ENCODE results near the gene ZNF831. TPM values are rescaled to one million over a fixed set of nuclear protein-coding genes. Genes with fewer than 3 reads are reported as not detected.

Gene ZNF831
- total RNA-seq, 4 donors from 2014 or later, result 0.05 to 0.07 TPM; not detected in 2

- Histone ChIP-seq H3K27ac (no peak overlapping the region), H3K36me3 (no peaks in the 10 kb centered on the region), H3K9me3 (no peaks in the 10 kb centered on the region), H3K4me3 (no peak overlapping the region), H3K27me3 (peaks cover 0 to 10% (median 9%) of the 10 kb centered on the region in 3 donors), H3K4me1 (no peaks in the 10 kb centered on the region)
- ATAC-seq (no peak), DNase-seq (no peak)
- intact Hi-C loops (cut with DNase I; ENCODE audit: low total_unique reads) (no loop called here), in situ Hi-C loops (cut with MboI; ENCODE audit: low sequenced_read_pairs in 4 of 4) (no loop called here)
- no peak for TF ChIP-seq CTCF (IDR thresholded peaks at IDR 0.05 in 4 of 5, conservative IDR thresholded peaks at IDR 0.05 in 1 of 5)
- no peak for TF ChIP-seq POLR2A (IDR thresholded peaks at IDR 0.05)
These were observed 67.6 kb downstream of the ZNF831 start for GRCh38 chr20:59231124-59231804.

GRCh38 chr20:59232618-59233017 is 69.0 kb downstream of the ZNF831 start:
- Histone ChIP-seq H3K27ac (no peak overlapping the region), H3K4me1 (no peaks in the 10 kb centered on the region), H3K9me3 (no peaks in the 10 kb centered on the region), H3K4me3 (no peak overlapping the region), H3K27me3 (peaks cover 0 to 10% (median 9%) of the 10 kb centered on the region in 3 donors), H3K36me3 (no peaks in the 10 kb centered on the region)
- DNase-seq, result no peak
- TF ChIP-seq CTCF (IDR thresholded peaks at IDR 0.05 in 4 of 5, conservative IDR thresholded peaks at IDR 0.05 in 1 of 5) (no peak), POLR2A (IDR thresholded peaks at IDR 0.05) (no peak)
- ATAC-seq, result no peak
- in situ Hi-C loops (cut with MboI; ENCODE audit: low sequenced_read_pairs in 4 of 4) (no loop called here), intact Hi-C loops (cut with DNase I; ENCODE audit: low total_unique reads) (no loop called here)

- Histone ChIP-seq H3K27ac (no peak overlapping the region), H3K9me3 (no peaks in the 10 kb centered on the region), H3K27me3 (peaks cover 0 to 10% (median 9%) of the 10 kb centered on the region in 3 donors), H3K36me3 (no peaks in the 10 kb centered on the region), H3K4me3 (no peak overlapping the region), H3K4me1 (no peaks in the 10 kb centered on the region)
- DNase-seq, result no peak
- intact Hi-C loops (cut with DNase I; ENCODE audit: low total_unique reads) (no loop called here), in situ Hi-C loops (cut with MboI; ENCODE audit: low sequenced_read_pairs in 4 of 4) (no loop called here)
- TF ChIP-seq POLR2A (IDR thresholded peaks at IDR 0.05) (no peak), CTCF (IDR thresholded peaks at IDR 0.05 in 4 of 5, conservative IDR thresholded peaks at IDR 0.05 in 1 of 5) (no peak)
- no peak for ATAC-seq
These were observed 71.6 kb downstream of the ZNF831 start for GRCh38 chr20:59235226-59235625.

GRCh38 chr20:59240006-59240405 is 76.4 kb downstream of the ZNF831 start:
- in situ Hi-C loops (cut with MboI; ENCODE audit: low sequenced_read_pairs in 4 of 4) (no loop called here), intact Hi-C loops (cut with DNase I; ENCODE audit: low total_unique reads) (no loop called here)
- no peak for DNase-seq
- Histone ChIP-seq H3K4me3 (no peak overlapping the region), H3K27me3 (peaks cover 3 to 4% (median 4%) of the 10 kb centered on the region in 3 donors), H3K36me3 (no peaks in the 10 kb centered on the region), H3K27ac (no peak overlapping the region), H3K4me1 (no peaks in the 10 kb centered on the region), H3K9me3 (no peaks in the 10 kb centered on the region)
- TF ChIP-seq CTCF (IDR thresholded peaks at IDR 0.05 in 4 of 5, conservative IDR thresholded peaks at IDR 0.05 in 1 of 5), result no peak
- no peak for TF ChIP-seq POLR2A (IDR thresholded peaks at IDR 0.05)
- ATAC-seq, result no peak
